Heart right ventricle (tissue), 16 donors: ENCODE results near the gene AXIN1. TPM values are rescaled to one million over a fixed set of nuclear protein-coding genes. Genes with fewer than 3 reads are reported as not detected.

ENCODE experiments used
- ATAC-seq, 8 donors: fragments of 200-7000 bp; cut with Tn5 transposase; one replicate each; pipeline ENCODE4 v1.9.1; 2020; ENCODE audit warnings: mild to moderate bottlenecking in 8 of 8, moderate library complexity in 8 of 8, moderate number of reproducible peaks in 1 of 8
- DNase-seq, 2 donors: peaks; one replicate each; pipeline ENCODE4 v3.0.0-alpha.2; 2020
- H3K27ac ChIP-seq, 10 donors: fragments of 200-600 bp; sonication (generic) in 2 of 10; one replicate each; pipeline versions ENCODE4 v1.5.0 to v1.8.0; 2020 to 2022; ENCODE audit warnings: mild to moderate bottlenecking in 3 of 10
- H3K27me3 ChIP-seq, 7 donors: fragments of 200-600 bp; one replicate each; pipeline ENCODE4 v1.8.0; 2021 to 2022; ENCODE audit warnings: mild to moderate bottlenecking in 2 of 7
- H3K36me3 ChIP-seq, 9 donors: fragments of 200-600 bp; sonication (generic) in 1 of 9; one replicate each; pipeline versions ENCODE4 v1.5.0 to v1.8.0; 2020 to 2022; ENCODE audit warnings: mild to moderate bottlenecking in 2 of 9
- H3K4me1 ChIP-seq, 9 donors: fragments of 200-600 bp; sonication (generic) in 1 of 9; one replicate each; pipeline versions ENCODE4 v1.5.0 to v1.8.0; 2020 to 2022; ENCODE audit warnings: mild to moderate bottlenecking in 4 of 9
- H3K4me3 ChIP-seq, 10 donors: fragments of 200-600 bp; sonication (generic) in 2 of 10; one replicate each; pipeline versions ENCODE4 v1.5.0 to v1.8.0; 2020 to 2022; ENCODE audit warnings: mild to moderate bottlenecking in 7 of 10, moderate library complexity in 2 of 10
- H3K9me3 ChIP-seq, 11 donors: fragments of 200-600 bp in 10 of 11; sonication (generic) in 2 of 11; one replicate each; pipeline versions ENCODE4 v1.5.0 to v1.8.0; 2013 to 2022; ENCODE audit warnings: mild to moderate bottlenecking in 2 of 11, control low read depth in 1 of 11, moderate library complexity in 1 of 11
- CTCF ChIP-seq, 9 donors: fragments of 200-600 bp; sonication (generic) in 2 of 9; IDR thresholded peaks; one replicate each; pipeline versions ENCODE4 v1.5.0 to v1.8.0; 2021 to 2022; ENCODE audit warnings: antibody characterized with exemption in 9 of 9, mild to moderate bottlenecking in 5 of 9, moderate library complexity in 1 of 9
- WGBS, 2 donors: extraction: QIAGEN DNeasy Blood & Tissue Kit; methylation state at CpG; one replicate each; pipeline ENCODE4 v1.1.7; 2013; ENCODE audit warnings: inconsistent platforms in 1 of 2; 5-methylcytosine and 5-hydroxymethylcytosine counted together
- intact Hi-C, 10 donors: fragments of 100-400 bp; cut with DNase I; formaldehyde crosslinking; loops; one replicate each; pipeline versions ENCODE4 v1.11.1 to v1.14.2; 2022
- polyA plus RNA-seq, 2 donors: library from polyadenylated mRNA; stranded (reverse); fragments of 200-250 nt; gene quantifications; one replicate each; pipeline ENCODE4 v1.2.3, GENCODE V29; 2013
- total RNA-seq, 10 donors: library from RNA; stranded (reverse); fragmentation: NEBNext Ultra II Directional in 3 of 10; extraction: Animal tissue kit (Norgen Biotek cat#: 25700) in 3 of 10; gene quantifications; one replicate each; pipeline versions ENCODE4 v1.2.1 to v1.2.4, GENCODE V29; 2021 to 2023
- donor health status: Arrhythmogenic right ventricular cardiomyopathy.
- donor health status: ischemic (EF 13 %, LVEDD 7.1; RV severe dilation, severe dysfunction).
- donor health status: healthy with polysubstance abuse.
- donor health status: DM: no; HTN: yes; CAD: no.
- donor health status: DM: no; HTN: no; CAD: no.
- donor health status: ischemic (EF 25% LVEDD 6.9; RV normal size, moderate dysfunction).
- donor health status: ischemic (EF 25% LVEDD 5.7; RV mildly dilated, moderate dysfunction).
- donor health status: healthy.
- donor health status: DM: yes; HTN: yes; CAD: no.
- donor health status: Ischemic cardiomyopathy.
- donor health status: ischemic (EF 35%, LVEDD 5.7; RV mildly dilated, moderate dysfunction).
- donor health status: nonischemic (EF 11% LVEDD 7.7; RV severe dilation, severe dysfunction).
- donor health status: DM: yes; HTN: yes; CAD: no.
- donor health status: PGD.
- donor health status: ischemic (EF 29% LVEDD 5.4; RV normal size, mild dysfunction).
- donor health status: nonischemic (EF 23%, LVEDD 6.1; RV moderate dilation, normal function).

AXIN1 gene
- total and polyA plus RNA-seq, 12 donors: 7.7 to 16.1 (median 9.5) TPM

GRCh38 chr16:265002-265529, 87.5 kb downstream of the AXIN1 start:
- intact Hi-C loops: no loop called here
- H3K27ac ChIP-seq: no peak overlapping the region
- H3K4me1 ChIP-seq: no peaks in the 10 kb centered on the region
- DNase-seq: no peak
- ATAC-seq: no peak
- TF ChIP-seq CTCF (IDR thresholded peaks at IDR 0.05): no peak
- 89 to 90% methylated on average over 14 of the region's 14 CpGs for WGBS, 2 donors
- H3K36me3 ChIP-seq: peaks cover 0 to 60% (median 32%) of the 10 kb centered on the region in 9 donors
- no peaks in the 10 kb centered on the region for H3K9me3 ChIP-seq
- no peaks in the 10 kb centered on the region for H3K27me3 ChIP-seq
- no peak overlapping the region for H3K4me3 ChIP-seq

GRCh38 chr16:264440-264951, 88.0 kb downstream of the AXIN1 start:
- 91 to 92% methylated on average over 23 of the region's 23 CpGs for WGBS, 2 donors
- Histone ChIP-seq H3K4me1 (no peaks in the 10 kb centered on the region), H3K9me3 (no peaks in the 10 kb centered on the region), H3K27me3 (no peaks in the 10 kb centered on the region), H3K27ac (no peak overlapping the region), H3K36me3 (peaks cover 0 to 66% (median 37%) of the 10 kb centered on the region in 9 donors), H3K4me3 (no peak overlapping the region)
- intact Hi-C loops: no loop called here
- ATAC-seq: no peak
- no peak for TF ChIP-seq CTCF (IDR thresholded peaks at IDR 0.05)
- DNase-seq: no peak

- no peak for TF ChIP-seq CTCF (IDR thresholded peaks at IDR 0.05)
- H3K4me3 ChIP-seq: no peak overlapping the region
- WGBS, 2 donors: 92 to 95% methylated on average over 14 to 17 of the region's 17 CpGs
- no peaks in the 10 kb centered on the region for H3K9me3 ChIP-seq
- no peaks in the 10 kb centered on the region for H3K27me3 ChIP-seq
- ATAC-seq (no peak), DNase-seq (no peak)
- intact Hi-C loops: no loop called here
- H3K4me1 ChIP-seq: no peaks in the 10 kb centered on the region
- no peak overlapping the region for H3K27ac ChIP-seq
- peaks cover 0 to 70% (median 42%) of the 10 kb centered on the region in 9 donors for H3K36me3 ChIP-seq
Observed at GRCh38 chr16:263944-264343, 88.6 kb downstream of the AXIN1 start.

- no peaks in the 10 kb centered on the region for H3K4me1 ChIP-seq
- no peak overlapping the region for H3K4me3 ChIP-seq
- no peak overlapping the region for H3K27ac ChIP-seq
- H3K36me3 ChIP-seq: peaks cover 0 to 73% (median 42%) of the 10 kb centered on the region in 9 donors
- WGBS, 2 donors: 93 to 95% methylated on average over 35 of the region's 35 CpGs
- H3K27me3 ChIP-seq: no peaks in the 10 kb centered on the region
- ATAC-seq (no peak), DNase-seq (no peak)
- H3K9me3 ChIP-seq: no peaks in the 10 kb centered on the region
- no peak for TF ChIP-seq CTCF (IDR thresholded peaks at IDR 0.05)
- intact Hi-C loops: no loop called here
Observed at GRCh38 chr16:263182-263774, 89.2 kb downstream of the AXIN1 start.
